GM12873 (cell line): Measurements from ENCODE around the gene CD274.

Experiments used
- CTCF ChIP-seq: IDR thresholded peaks from 2 replicates; pipeline ENCODE4 v1.5.1; 2012; ENCODE audit warnings: low read depth, mild to moderate bottlenecking, moderate library complexity, low read length, control low read depth; ENCODE audit not compliant: insufficient read depth; ENCODE audit errors: missing control alignments

CD274 gene

GRCh38 chr9:5422276-5422675, 28.1 kb upstream of the CD274 start:
- no peak for TF ChIP-seq CTCF

GRCh38 chr9:5425006-5425628, 25.2 kb upstream of the CD274 start:
- peak; percentile 53 for TF ChIP-seq CTCF

- no peak for TF ChIP-seq CTCF
These were observed 23.3 kb upstream of the CD274 start for GRCh38 chr9:5427005-5427404.

- TF ChIP-seq CTCF, result no peak
These were observed 22.2 kb upstream of the CD274 start for GRCh38 chr9:5428172-5428571.

- TF ChIP-seq CTCF, result no peak
These were observed 21.4 kb upstream of the CD274 start for GRCh38 chr9:5428794-5429528.

- TF ChIP-seq CTCF, result no peak
These were observed 20.3 kb upstream of the CD274 start for GRCh38 chr9:5429873-5430564.

GRCh38 chr9:5430912-5431311, 19.4 kb upstream of the CD274 start:
- TF ChIP-seq CTCF, result no peak
